SK-N-SH treated with all-trans-retinoic acid at 6 μM for 48 hours (cell line): ENCODE data around the gene RGCC.

ENCODE experiments used
- ATAC-seq: fragments of 200-7000 bp; cut with Tn5 transposase; 3 replicates; pipeline ENCODE4 v1.9.1; 2020; ENCODE audit warnings: mild to moderate bottlenecking, moderate library complexity
- ARNTL ChIP-seq: fragments of 450-650 bp; formaldehyde crosslinking; IDR thresholded peaks from 2 replicates; pipeline ENCODE4 v1.5.0; 2020; ENCODE audit warnings: low read depth, mild to moderate bottlenecking, moderate library complexity, borderline replicate concordance
- BACH2 ChIP-seq: fragments of 250-450 bp; sonication (Bioruptor Pico); IDR thresholded peaks from 2 replicates; pipeline ENCODE4 v1.9.0; 2021; ENCODE audit warnings: mild to moderate bottlenecking, borderline replicate concordance
- CSDC2 ChIP-seq: fragments of 250-450 bp; sonication (Bioruptor Pico); IDR thresholded peaks from 2 replicates; pipeline ENCODE4 v1.5.0; 2020; ENCODE audit warnings: mild to moderate bottlenecking, moderate library complexity
- ESRRG ChIP-seq: fragments of 250-450 bp; sonication (Bioruptor Pico); IDR thresholded peaks from 2 replicates; pipeline ENCODE4 v1.6.1; 2021; ENCODE audit warnings: mild to moderate bottlenecking
- GLIS3 ChIP-seq: fragments of 250-450 bp; sonication (Bioruptor Pico); IDR thresholded peaks from 2 replicates; pipeline ENCODE4 v1.5.0; 2020; ENCODE audit warnings: mild to moderate bottlenecking, moderate library complexity
- OSR1 ChIP-seq: fragments of 250-450 bp; sonication (Bioruptor Pico); IDR thresholded peaks from 2 replicates; pipeline ENCODE4 v1.8.0; 2022; ENCODE audit warnings: moderate library complexity, mild to moderate bottlenecking, inconsistent platforms
- PPARA ChIP-seq: fragments of 250-450 bp; sonication (Bioruptor Pico); IDR thresholded peaks from 2 replicates; pipeline ENCODE4 v1.5.0; 2020; ENCODE audit warnings: mild to moderate bottlenecking, borderline replicate concordance
- RARB ChIP-seq: fragments of 250-450 bp; sonication (Bioruptor Pico); IDR thresholded peaks from 2 replicates; pipeline ENCODE4 v1.8.0; 2021; ENCODE audit warnings: mild to moderate bottlenecking, moderate library complexity
- SNAI2 ChIP-seq: fragments of 250-450 bp; sonication (Bioruptor Pico); IDR thresholded peaks from 2 replicates; pipeline ENCODE4 v1.5.0; 2020; ENCODE audit warnings: mild to moderate bottlenecking, moderate library complexity
- TCF4 ChIP-seq: fragments of 250-450 bp; sonication (Bioruptor Pico); IDR thresholded peaks from 2 replicates; pipeline ENCODE4 v1.8.0; 2021; ENCODE audit warnings: mild to moderate bottlenecking, moderate library complexity, borderline replicate concordance
- TSHZ2 ChIP-seq: fragments of 250-450 bp; sonication (Bioruptor Pico); IDR thresholded peaks from 2 replicates; pipeline ENCODE4 v1.5.0; 2020; ENCODE audit warnings: mild to moderate bottlenecking, moderate library complexity
- ZC3H10 ChIP-seq: fragments of 250-450 bp; sonication (Bioruptor Pico); IDR thresholded peaks from 2 replicates; pipeline ENCODE4 v1.5.1; 2021; ENCODE audit warnings: mild to moderate bottlenecking, moderate library complexity
- ZFP3 ChIP-seq: fragments of 250-450 bp; sonication (Bioruptor Pico); IDR thresholded peaks from 2 replicates; pipeline ENCODE4 v1.5.0; 2020; ENCODE audit warnings: mild to moderate bottlenecking, moderate library complexity
- ZFP30 ChIP-seq: fragments of 450-650 bp; formaldehyde crosslinking; IDR thresholded peaks from 2 replicates; pipeline ENCODE4 v1.5.0; 2022; ENCODE audit warnings: mild to moderate bottlenecking, moderate library complexity
- ZNF565 ChIP-seq: fragments of 450-650 bp; formaldehyde crosslinking; conservative IDR thresholded peaks from 2 replicates; pipeline ENCODE4 v1.5.0; 2020; ENCODE audit warnings: low read depth, mild to moderate bottlenecking, moderate library complexity
- ZNF70 ChIP-seq: fragments of 450-650 bp; formaldehyde crosslinking; IDR thresholded peaks from 2 replicates; pipeline ENCODE4 v1.5.0; 2020; ENCODE audit warnings: mild to moderate bottlenecking, moderate library complexity
- ZNF8 ChIP-seq: fragments of 450-650 bp; formaldehyde crosslinking; IDR thresholded peaks from 2 replicates; pipeline ENCODE4 v1.5.0; 2020; ENCODE audit warnings: mild to moderate bottlenecking, moderate library complexity
- TF ChIP-seq, protein P1 (sequence below): fragments of 250-450 bp; sonication (Bioruptor Pico); IDR thresholded peaks from 2 replicates; pipeline ENCODE4 v1.5.1; 2020; ENCODE audit warnings: low read depth, mild to moderate bottlenecking, moderate library complexity

RGCC gene

DNA sequence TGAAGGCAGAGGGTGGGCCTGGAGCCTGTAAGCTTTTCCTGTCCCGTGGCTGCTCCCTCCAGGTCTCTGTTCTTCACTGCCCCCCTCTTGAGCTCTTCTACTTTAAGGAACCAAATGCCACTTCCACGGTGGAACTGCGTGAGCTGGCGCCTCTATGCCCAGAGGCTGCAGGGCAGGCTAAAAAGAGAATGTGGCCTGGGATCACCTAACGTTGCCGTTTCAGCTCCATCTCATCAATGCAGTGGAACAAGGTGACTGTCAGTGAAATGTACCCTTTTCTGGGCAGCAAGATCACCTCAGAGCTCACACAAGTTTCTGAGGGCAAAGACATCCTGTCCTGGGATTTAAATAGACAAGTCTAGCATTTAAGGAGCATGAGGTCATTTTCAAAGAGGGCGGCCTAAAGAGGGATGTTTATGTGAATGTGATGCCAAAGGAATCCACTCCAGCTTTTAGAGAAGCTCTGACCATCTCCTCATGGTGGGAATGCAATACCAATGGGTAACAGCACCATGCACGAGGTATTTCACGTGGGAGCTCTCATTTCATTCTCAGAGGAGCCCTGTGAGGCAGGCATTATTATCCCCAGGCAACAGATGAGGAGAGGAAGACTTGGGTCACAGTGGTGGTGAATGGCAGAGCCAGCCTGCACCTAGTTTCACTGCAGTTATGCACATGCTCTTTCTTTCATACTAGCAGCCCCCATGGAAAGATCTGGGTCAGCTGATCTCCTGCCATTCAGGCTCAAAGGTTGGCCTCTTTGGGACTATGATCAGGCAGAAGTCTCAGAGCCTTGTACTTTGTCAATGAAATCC lies 39.3 kb downstream of the RGCC start:
- no peak; the same call in 1 of the 3 replicates for ATAC-seq
- TF ChIP-seq BACH2 (CRISPR knock-in tag) (no peak), ZNF565 (CRISPR knock-in tag) (no peak), ZFP30 (CRISPR knock-in tag) (no peak), SNAI2 (CRISPR knock-in tag) (no peak), ZNF70 (CRISPR knock-in tag) (no peak), ARNTL (CRISPR knock-in tag) (no peak), TSHZ2 (no peak)

GRCh38 chr13:41497436-41497835 lies 40.1 kb downstream of the RGCC start:
- no peak for ATAC-seq
- TF ChIP-seq TCF4 (CRISPR knock-in tag): no peak
- TF ChIP-seq PPARA (CRISPR knock-in tag): no peak
- no peak for TF ChIP-seq ESRRG (CRISPR knock-in tag)
- no peak for TF ChIP-seq GLIS3 (CRISPR knock-in tag)
- no peak for TF ChIP-seq CSDC2 (CRISPR knock-in tag)
- TF ChIP-seq ZC3H10: no peak
- no peak for TF ChIP-seq BACH2 (CRISPR knock-in tag)
- no peak for TF ChIP-seq SNAI2 (CRISPR knock-in tag)
- no peak for TF ChIP-seq ZFP3
- no peak for TF ChIP-seq RARB
- TF ChIP-seq ZNF70 (CRISPR knock-in tag): no peak
- TF ChIP-seq, protein P1, sequence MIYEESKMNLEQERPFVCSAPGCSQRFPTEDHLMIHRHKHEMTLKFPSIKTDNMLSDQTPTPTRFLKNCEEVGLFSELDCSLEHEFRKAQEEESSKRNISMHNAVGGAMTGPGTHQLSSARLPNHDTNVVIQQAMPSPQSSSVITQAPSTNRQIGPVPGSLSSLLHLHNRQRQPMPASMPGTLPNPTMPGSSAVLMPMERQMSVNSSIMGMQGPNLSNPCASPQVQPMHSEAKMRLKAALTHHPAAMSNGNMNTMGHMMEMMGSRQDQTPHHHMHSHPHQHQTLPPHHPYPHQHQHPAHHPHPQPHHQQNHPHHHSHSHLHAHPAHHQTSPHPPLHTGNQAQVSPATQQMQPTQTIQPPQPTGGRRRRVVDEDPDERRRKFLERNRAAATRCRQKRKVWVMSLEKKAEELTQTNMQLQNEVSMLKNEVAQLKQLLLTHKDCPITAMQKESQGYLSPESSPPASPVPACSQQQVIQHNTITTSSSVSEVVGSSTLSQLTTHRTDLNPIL: no peak

DNA sequence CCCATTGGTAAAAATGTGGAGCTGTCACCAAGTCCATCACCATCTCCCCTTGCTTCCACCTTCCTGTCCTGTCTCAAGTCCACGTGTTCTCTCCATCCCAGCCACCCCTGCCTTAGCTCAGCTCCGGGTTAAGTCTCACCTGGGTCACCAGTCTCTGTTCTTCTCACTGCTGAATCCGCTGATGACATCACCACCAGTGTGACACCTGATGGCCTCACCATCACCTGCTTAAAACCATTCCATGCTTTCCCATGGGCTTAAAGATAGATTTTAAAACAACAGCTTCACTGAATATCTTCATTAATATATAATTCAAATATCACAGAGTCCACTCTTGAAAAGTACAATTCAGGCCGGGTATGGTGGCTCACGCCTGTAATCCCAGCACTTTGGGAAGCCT lies 42.1 kb downstream of the RGCC start:
- ATAC-seq: no peak

More for the DNA sequence above, 42.1 kb downstream of the RGCC start:
- TF ChIP-seq RARB (no peak), CSDC2 (CRISPR knock-in tag) (no peak), ZFP3 (no peak), ZNF565 (CRISPR knock-in tag) (no peak), ZNF70 (CRISPR knock-in tag) (no peak), SNAI2 (CRISPR knock-in tag) (no peak), TSHZ2 (no peak), ARNTL (CRISPR knock-in tag) (no peak), OSR1 (CRISPR knock-in tag) (no peak), ZC3H10 (no peak), ZNF8 (no peak), ESRRG (CRISPR knock-in tag) (no peak), ZFP30 (CRISPR knock-in tag) (no peak), PPARA (CRISPR knock-in tag) (no peak), GLIS3 (CRISPR knock-in tag) (no peak)
